ENCODE data around the gene SSTR5. TPM values are rescaled to one million over a fixed set of nuclear protein-coding genes. Genes with fewer than 3 reads are reported as not detected.

The SSTR5 gene
- total and polyA plus RNA-seq, 4 experiments from 2014 or later, result not detected

DNA sequence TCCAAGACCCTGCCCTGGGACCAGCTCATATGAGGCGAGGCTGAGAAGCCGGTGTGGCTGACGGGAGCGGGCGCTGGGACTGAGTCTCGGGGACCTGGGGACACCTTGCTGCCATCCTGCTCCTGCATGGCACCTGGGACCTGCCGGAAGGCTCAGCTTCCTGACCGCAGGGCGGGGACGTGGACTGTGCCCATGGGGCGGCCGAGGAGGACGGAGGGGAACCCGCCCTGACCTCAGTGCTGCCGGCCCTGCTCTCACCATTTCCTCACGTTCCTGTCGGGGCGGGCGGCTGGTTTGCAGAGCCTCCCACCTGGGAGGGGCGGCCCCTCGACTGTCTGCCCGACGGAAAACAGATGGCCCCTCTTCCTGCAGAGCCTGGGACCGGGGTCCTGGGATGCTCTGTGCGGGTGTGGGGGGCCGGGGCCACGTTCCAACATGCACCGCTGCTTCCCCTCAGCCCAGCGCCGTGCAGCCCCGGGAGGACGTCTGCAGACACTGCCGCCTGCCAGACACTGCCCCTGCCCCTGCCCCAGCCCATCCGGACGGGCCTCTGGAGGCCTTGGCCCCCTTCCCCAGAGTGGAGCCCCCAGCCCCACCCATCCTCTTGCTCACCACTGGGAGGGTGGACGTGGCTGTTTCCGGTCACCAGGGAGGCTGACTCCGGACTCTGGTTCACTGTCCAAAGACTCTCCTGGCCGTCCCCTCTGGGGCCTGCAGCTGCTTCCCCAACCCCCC lies 43.9 kb upstream of the SSTR5 start:
- Mint-ChIP-seq H3K27ac (no peak overlapping the region), H3K4me3 (peak overlapping the region in 1 of 8 donors; percentile 9), H3K36me3 (no peaks in the 10 kb centered on the region), H3K9me3 (no peaks in the 10 kb centered on the region), H3K4me1 (peaks cover 0 to 5% (median under 1%) of the 10 kb centered on the region in 4 donors), H3K27me3 (peaks cover 2 to 7% of the 10 kb centered on the region in 2 donors)
- Histone ChIP-seq H3K9me3 (ENCODE audit: control insufficient read depth in 1 of 2, low read length in 2 of 2) (no peaks in the 10 kb centered on the region), H3K4me3 (ENCODE audit: low read length in 2 of 2) (no peak overlapping the region), H3K27me3 (ENCODE audit: insufficient read depth, low read length) (no peaks in the 10 kb centered on the region), H3K27ac (ENCODE audit: low read depth, low read length) (no peak overlapping the region), H3K36me3 (ENCODE audit: insufficient read depth, low read length) (no peaks in the 10 kb centered on the region), H3K4me1 (ENCODE audit: insufficient read depth, low read length) (no peaks in the 10 kb centered on the region)
- CTCF ChIA-PET (ENCODE audit: partially characterized antibody), result no interaction called here
- peak in 1 of 5 donors; percentile 20 for DNase-seq
- POLR2A ChIA-PET (ENCODE audit: partially characterized antibody), result no interaction called here
- intact Hi-C loops (cut with micrococcal nuclease), result no loop called here

DNA sequence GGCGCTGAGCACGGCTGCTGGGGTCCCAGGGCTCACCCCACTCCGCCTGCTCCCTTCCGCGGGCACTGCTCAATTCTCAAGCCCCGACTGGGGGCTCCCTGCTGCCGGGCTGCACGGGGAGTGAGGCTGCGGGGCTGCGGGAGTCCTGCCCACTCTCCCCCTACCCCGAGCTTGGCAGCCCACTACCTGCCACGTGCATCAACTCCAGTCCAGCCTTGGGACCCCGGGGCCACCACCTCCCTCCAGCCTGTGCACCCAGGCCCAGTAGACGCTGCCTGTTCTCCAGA lies 43.3 kb upstream of the SSTR5 start:
- Histone ChIP-seq H3K4me3 (ENCODE audit: low read length in 2 of 2) (no peak overlapping the region), H3K4me1 (ENCODE audit: insufficient read depth, low read length) (no peaks in the 10 kb centered on the region), H3K9me3 (ENCODE audit: control insufficient read depth in 1 of 2, low read length in 2 of 2) (no peaks in the 10 kb centered on the region), H3K27me3 (ENCODE audit: insufficient read depth, low read length) (no peaks in the 10 kb centered on the region), H3K27ac (ENCODE audit: low read depth, low read length) (no peak overlapping the region), H3K36me3 (ENCODE audit: insufficient read depth, low read length) (no peaks in the 10 kb centered on the region)
- Mint-ChIP-seq H3K36me3 (no peaks in the 10 kb centered on the region), H3K27ac (no peak overlapping the region), H3K4me1 (peaks cover 0 to 5% (median under 1%) of the 10 kb centered on the region in 4 donors), H3K27me3 (peaks cover 2 to 7% of the 10 kb centered on the region in 2 donors), H3K9me3 (no peaks in the 10 kb centered on the region), H3K4me3 (no peak overlapping the region)
- DNase-seq, result no peak
- POLR2A ChIA-PET (ENCODE audit: partially characterized antibody), result no interaction called here
- intact Hi-C loops (cut with micrococcal nuclease), result no loop called here
- CTCF ChIA-PET (ENCODE audit: partially characterized antibody), result no interaction called here

DNA sequence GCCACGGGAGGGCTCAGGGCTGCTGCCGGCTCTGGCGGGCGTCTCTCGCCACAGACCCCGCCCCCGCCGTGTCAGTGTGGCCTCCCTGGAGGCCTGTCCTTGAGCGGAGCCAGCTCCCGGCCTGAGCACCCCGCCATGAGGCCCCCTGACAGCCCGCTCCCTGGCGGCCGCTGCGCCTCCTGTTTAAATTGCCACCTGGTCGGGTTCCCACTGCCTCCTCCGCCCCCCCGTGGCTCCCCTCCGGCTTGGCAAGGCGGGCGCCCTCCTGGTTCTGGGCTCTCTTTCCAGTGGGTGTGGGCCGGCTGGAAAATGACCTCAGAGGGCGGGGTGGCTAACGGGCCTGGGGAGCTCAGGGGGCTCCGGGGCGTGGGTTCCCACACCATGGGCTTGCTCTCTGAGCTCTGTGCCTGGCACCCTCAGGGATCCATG lies 42.1 kb upstream of the SSTR5 start:
- no peaks in the 10 kb centered on the region for H3K9me3 ChIP-seq (ENCODE audit: control insufficient read depth in 1 of 2, low read length in 2 of 2)
- Mint-ChIP-seq H3K27ac (no peak overlapping the region), H3K4me1 (peaks cover 0 to 5% (median under 1%) of the 10 kb centered on the region in 4 donors), H3K9me3 (no peaks in the 10 kb centered on the region), H3K27me3 (peaks cover 2 to 9% of the 10 kb centered on the region in 2 donors), H3K36me3 (no peaks in the 10 kb centered on the region), H3K4me3 (no peak overlapping the region)
- DNase-seq, result peak in 1 of 5 donors; percentile 7
- H3K4me1 ChIP-seq (ENCODE audit: insufficient read depth, low read length), result no peaks in the 10 kb centered on the region
- H3K4me3 ChIP-seq (ENCODE audit: low read length in 2 of 2), result no peak overlapping the region
- H3K36me3 ChIP-seq (ENCODE audit: insufficient read depth, low read length), result no peaks in the 10 kb centered on the region
- intact Hi-C loops (cut with micrococcal nuclease), result no loop called here
- H3K27me3 ChIP-seq (ENCODE audit: insufficient read depth, low read length), result no peaks in the 10 kb centered on the region
- POLR2A ChIA-PET (ENCODE audit: partially characterized antibody), result interaction anchor here (0.6 kb wide), 1 partner anchor 169 kb away, joined by 3 read pairs; no protein-coding TSS in a partner anchor
- no peak overlapping the region for H3K27ac ChIP-seq (ENCODE audit: low read depth, low read length)
- CTCF ChIA-PET (ENCODE audit: partially characterized antibody), result no interaction called here

DNA sequence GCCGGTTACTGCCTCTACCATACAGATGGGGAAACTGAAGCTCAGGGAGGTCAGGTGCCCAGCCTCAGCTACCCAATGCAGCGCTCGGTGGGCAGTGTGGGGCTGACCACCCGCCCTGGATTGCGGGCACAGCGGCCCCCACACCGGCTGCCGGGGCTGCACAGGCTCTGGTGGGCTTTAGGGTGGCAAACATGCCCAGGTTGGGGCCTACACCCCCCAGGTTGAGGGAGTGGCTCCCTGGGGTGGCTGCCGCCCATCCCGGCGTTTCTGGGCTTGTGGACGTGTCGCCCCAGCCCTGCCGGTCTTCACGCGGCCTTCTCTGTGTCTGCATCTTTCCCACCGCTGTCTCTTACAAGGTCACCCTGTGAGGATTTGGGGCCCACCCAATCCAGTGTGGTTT lies 40.9 kb upstream of the SSTR5 start:
- ChIA-PET CTCF (ENCODE audit: partially characterized antibody) (no interaction called here), POLR2A (ENCODE audit: partially characterized antibody) (no interaction called here)
- Histone ChIP-seq H3K4me3 (ENCODE audit: low read length in 2 of 2) (no peak overlapping the region), H3K27ac (ENCODE audit: low read depth, low read length) (no peak overlapping the region), H3K36me3 (ENCODE audit: insufficient read depth, low read length) (no peaks in the 10 kb centered on the region), H3K9me3 (ENCODE audit: control insufficient read depth in 1 of 2, low read length in 2 of 2) (no peaks in the 10 kb centered on the region), H3K27me3 (ENCODE audit: insufficient read depth, low read length) (no peaks in the 10 kb centered on the region), H3K4me1 (ENCODE audit: insufficient read depth, low read length) (no peaks in the 10 kb centered on the region)
- H3K36me3 Mint-ChIP-seq, result no peaks in the 10 kb centered on the region
- intact Hi-C loops (cut with micrococcal nuclease), result no loop called here
- H3K27ac Mint-ChIP-seq, result no peak overlapping the region
- DNase-seq, result no peak
- no peaks in the 10 kb centered on the region for H3K9me3 Mint-ChIP-seq
- peaks cover 2 to 6% of the 10 kb centered on the region in 2 donors for H3K27me3 Mint-ChIP-seq
- H3K4me3 Mint-ChIP-seq, result no peak overlapping the region
- H3K4me1 Mint-ChIP-seq, result peaks cover 0 to 1% (median 0%) of the 10 kb centered on the region in 4 donors

DNA sequence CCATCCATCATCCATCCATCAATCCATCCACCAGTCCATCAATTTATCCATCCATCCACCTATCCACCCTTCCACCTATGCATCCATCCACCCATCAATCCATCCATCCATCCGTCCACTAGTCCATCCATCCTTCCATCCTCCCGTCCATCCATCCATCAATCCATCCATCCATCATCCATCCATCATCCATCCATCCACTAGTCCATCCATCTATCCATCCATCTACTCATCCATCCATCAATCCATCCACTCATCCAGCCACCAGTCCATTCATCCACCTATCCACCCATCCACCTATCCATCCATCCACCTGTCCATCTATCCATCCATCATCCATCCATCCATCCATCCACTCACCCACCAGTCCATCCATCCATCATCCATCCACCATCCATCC lies 39.9 kb upstream of the SSTR5 start:
- Mint-ChIP-seq H3K27ac (no peak overlapping the region), H3K4me1 (peaks cover 0 to 1% (median 0%) of the 10 kb centered on the region in 4 donors), H3K9me3 (no peaks in the 10 kb centered on the region), H3K4me3 (no peak overlapping the region), H3K27me3 (peaks cover 2 to 5% of the 10 kb centered on the region in 2 donors), H3K36me3 (no peaks in the 10 kb centered on the region)
- intact Hi-C loops (cut with micrococcal nuclease), result no loop called here
- no peak for DNase-seq
- no peaks in the 10 kb centered on the region for H3K9me3 ChIP-seq (ENCODE audit: control insufficient read depth in 1 of 2, low read length in 2 of 2)
- ChIA-PET CTCF (ENCODE audit: partially characterized antibody) (no interaction called here), POLR2A (ENCODE audit: partially characterized antibody) (no interaction called here)
- no peaks in the 10 kb centered on the region for H3K4me1 ChIP-seq (ENCODE audit: insufficient read depth, low read length)
- H3K4me3 ChIP-seq (ENCODE audit: low read length in 2 of 2), result no peak overlapping the region
- H3K36me3 ChIP-seq (ENCODE audit: insufficient read depth, low read length), result no peaks in the 10 kb centered on the region
- no peaks in the 10 kb centered on the region for H3K27me3 ChIP-seq (ENCODE audit: insufficient read depth, low read length)
- H3K27ac ChIP-seq (ENCODE audit: low read depth, low read length), result no peak overlapping the region

DNA sequence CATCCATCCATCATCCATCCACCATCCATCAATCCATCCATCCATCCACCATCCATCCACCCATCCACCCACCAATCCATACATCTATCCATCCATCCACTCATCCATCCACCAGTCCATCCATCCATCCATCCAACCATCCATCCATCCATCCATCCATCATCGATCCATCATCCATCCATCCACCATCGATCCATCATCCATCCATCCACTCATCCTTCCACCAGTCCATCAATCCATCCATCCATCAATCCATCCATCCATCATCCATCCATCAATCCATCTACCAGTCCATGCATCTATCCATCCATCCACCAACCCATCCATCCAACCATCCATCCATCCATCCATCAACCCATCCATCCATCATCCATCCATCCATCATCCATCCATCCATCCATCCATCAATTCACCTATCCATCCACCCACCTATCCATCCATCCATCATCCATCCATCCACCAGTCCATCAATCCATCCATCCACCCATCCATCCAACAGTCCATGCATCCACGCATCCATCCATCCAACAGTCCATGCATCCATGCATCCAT lies 39.3 kb upstream of the SSTR5 start:
- no peaks in the 10 kb centered on the region for H3K36me3 ChIP-seq (ENCODE audit: insufficient read depth, low read length)
- no peaks in the 10 kb centered on the region for H3K9me3 ChIP-seq (ENCODE audit: control insufficient read depth in 1 of 2, low read length in 2 of 2)
- H3K4me1 ChIP-seq (ENCODE audit: insufficient read depth, low read length), result no peaks in the 10 kb centered on the region
- ChIA-PET POLR2A (ENCODE audit: partially characterized antibody) (no interaction called here), CTCF (ENCODE audit: partially characterized antibody) (no interaction called here)
- Mint-ChIP-seq H3K27ac (no peak overlapping the region), H3K36me3 (no peaks in the 10 kb centered on the region), H3K4me3 (no peak overlapping the region), H3K9me3 (no peaks in the 10 kb centered on the region), H3K27me3 (peaks cover 0 to 5% of the 10 kb centered on the region in 2 donors), H3K4me1 (peaks cover 0 to 1% (median 0%) of the 10 kb centered on the region in 4 donors)
- intact Hi-C loops (cut with micrococcal nuclease), result no loop called here
- H3K27ac ChIP-seq (ENCODE audit: low read depth, low read length), result no peak overlapping the region
- no peak overlapping the region for H3K4me3 ChIP-seq (ENCODE audit: low read length in 2 of 2)
- H3K27me3 ChIP-seq (ENCODE audit: insufficient read depth, low read length), result no peaks in the 10 kb centered on the region
- DNase-seq, result no peak

DNA sequence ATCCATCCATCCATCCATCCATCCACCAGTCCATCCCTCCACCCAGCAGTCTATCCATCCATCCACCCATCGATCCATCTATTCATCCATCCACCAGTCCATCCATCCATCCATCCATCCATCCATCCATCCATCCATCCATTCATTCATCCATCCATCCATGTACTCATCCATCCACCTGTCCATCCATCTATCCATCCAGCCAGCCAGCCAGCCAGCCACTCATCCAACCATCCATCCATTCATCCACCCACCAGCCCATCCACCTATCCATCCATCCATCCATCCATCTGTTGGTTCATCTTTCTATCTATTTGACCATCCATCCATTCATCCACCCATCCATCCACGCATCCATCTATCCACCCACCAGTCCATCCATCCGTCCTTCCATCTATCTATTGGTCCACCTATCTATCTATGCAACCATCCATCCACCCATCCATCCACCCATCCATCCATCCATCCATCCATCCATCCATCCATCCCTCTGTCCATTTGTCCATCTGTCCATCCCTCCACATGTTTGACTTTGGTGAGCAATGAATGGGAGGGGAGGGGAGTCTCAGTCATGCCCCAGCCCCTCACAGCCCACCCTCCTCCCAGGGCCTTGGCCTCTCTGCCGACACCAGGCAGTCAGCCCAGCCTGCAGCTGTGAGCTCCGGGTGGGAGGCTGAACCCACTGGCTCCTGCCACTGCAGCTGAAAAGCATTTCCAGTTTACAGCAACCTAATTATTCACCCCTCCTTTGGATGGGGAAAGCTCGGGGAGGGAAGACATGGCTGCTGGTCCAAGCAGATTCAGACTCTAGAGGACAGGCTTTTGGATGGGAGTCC lies 38.1 kb upstream of the SSTR5 start:
- no peaks in the 10 kb centered on the region for H3K27me3 ChIP-seq (ENCODE audit: insufficient read depth, low read length)
- no peak overlapping the region for H3K4me3 ChIP-seq (ENCODE audit: low read length in 2 of 2)
- POLR2A ChIA-PET (ENCODE audit: partially characterized antibody), result no interaction called here
- intact Hi-C loops (cut with micrococcal nuclease), result no loop called here
- H3K36me3 ChIP-seq (ENCODE audit: insufficient read depth, low read length), result no peaks in the 10 kb centered on the region
- H3K27me3 Mint-ChIP-seq, result peaks cover 0 to 3% of the 10 kb centered on the region in 2 donors
- CTCF ChIA-PET (ENCODE audit: partially characterized antibody), result no interaction called here
- H3K27ac ChIP-seq (ENCODE audit: low read depth, low read length), result no peak overlapping the region
- no peaks in the 10 kb centered on the region for H3K4me1 ChIP-seq (ENCODE audit: insufficient read depth, low read length)
- no peaks in the 10 kb centered on the region for H3K4me1 Mint-ChIP-seq
- H3K27ac Mint-ChIP-seq, result no peak overlapping the region
- no peaks in the 10 kb centered on the region for H3K9me3 ChIP-seq (ENCODE audit: control insufficient read depth in 1 of 2, low read length in 2 of 2)
- H3K36me3 Mint-ChIP-seq, result no peaks in the 10 kb centered on the region
- no peaks in the 10 kb centered on the region for H3K9me3 Mint-ChIP-seq
- DNase-seq, result no peak
- H3K4me3 Mint-ChIP-seq, result no peak overlapping the region

Data from CD4-positive, alpha-beta memory T cell (primary cell).